ENCODE measurements around the gene PIK3C3. TPM values are rescaled to one million over a fixed set of nuclear protein-coding genes. Genes with fewer than 3 reads are reported as not detected.
A peak's percentile ranks its signal among the peaks of the same experiment; 100 is the strongest.

Gene PIK3C3
- polyA plus RNA-seq, 1 of the 3 experiments (the other 2 are of a cell fraction) = 26.9 TPM

DNA sequence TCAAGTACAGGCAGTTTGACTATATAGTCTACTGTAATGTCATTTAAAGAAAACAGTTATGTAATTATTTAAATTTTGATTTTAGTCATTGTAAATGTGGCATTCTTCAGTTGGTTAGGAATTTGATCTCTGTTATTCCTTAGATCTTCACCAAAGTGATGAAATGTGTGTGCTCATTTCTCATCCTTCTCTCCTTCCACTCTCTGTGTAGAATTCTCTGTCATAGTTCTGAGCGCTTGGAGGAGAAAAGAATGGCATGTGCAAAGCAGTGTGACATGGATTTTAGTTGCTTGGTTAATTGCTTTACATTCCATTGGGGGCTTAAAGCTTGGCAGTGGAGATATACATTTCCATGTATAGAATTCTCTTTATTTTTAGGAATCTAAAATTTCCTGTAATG, 14.8 kb downstream of the PIK3C3 start:
- Histone ChIP-seq H2AFZ (ENCODE audit: low read depth) (no peak overlapping the region), H3K36me3 (replicated peaks in 1 of 2; ENCODE audit: control insufficient read depth in 1 of 2, insufficient read depth in 2 of 2, low read length in 1 of 2) (peaks cover 74% of the 10 kb centered on the region in 2 experiments), H4K20me1 (ENCODE audit: insufficient read depth) (peaks cover 9% of the 10 kb centered on the region), H3K79me2 (ENCODE audit: insufficient read depth) (peaks cover 72% of the 10 kb centered on the region), H3K4me2 (no peak overlapping the region), H3K27ac (ENCODE audit: low read depth in 2 of 2, low read length in 1 of 2) (no peak overlapping the region), H3K4me3 (ENCODE audit: low read depth in 2 of 2, low read length in 1 of 2) (no peak overlapping the region), H3K4me1 (ENCODE audit: control insufficient read depth in 1 of 2, insufficient read depth in 2 of 2, low read depth in 1 of 2, low read length in 1 of 2) (peaks cover 6 to 8% of the 10 kb centered on the region in 2 experiments; a peak in 3 of 4 replicates), H3F3A (replicated peaks; ENCODE audit: insufficient read depth) (peaks cover 7% of the 10 kb centered on the region), H3K9ac (no peak overlapping the region), H3K9me2 (no peaks in the 10 kb centered on the region), H3K27me3 (ENCODE audit: insufficient read depth) (no peaks in the 10 kb centered on the region), H3K9me3 (no peaks in the 10 kb centered on the region)
- 100% methylated on average over 1 of the region's 1 CpG for WGBS (ENCODE audit: low lambda C conversion rate)
- TF ChIP-seq SMC3 (IDR thresholded peaks at IDR 0.05; ENCODE audit: low read depth, low read length) (no peak), EZH2phosphoT487 (IDR thresholded peaks at IDR 0.05; ENCODE audit: borderline replicate concordance, low read depth) (no peak), RAD21 (IDR thresholded peaks at IDR 0.05; ENCODE audit: low read length) (no peak), TEAD4 (IDR thresholded peaks at IDR 0.05; ENCODE audit: borderline replicate concordance, insufficient read depth) (no peak), USF2 (IDR thresholded peaks at IDR 0.05; ENCODE audit: borderline replicate concordance, low read depth, low read length) (no peak), MXI1 (IDR thresholded peaks at IDR 0.05; ENCODE audit: low read depth, low read length) (no peak), RCOR1 (IDR thresholded peaks at IDR 0.05; ENCODE audit: low read length) (no peak)
- ChIA-PET POLR2A (no interaction called here), CTCF (no interaction called here)
- no peak for DNase-seq

DNA sequence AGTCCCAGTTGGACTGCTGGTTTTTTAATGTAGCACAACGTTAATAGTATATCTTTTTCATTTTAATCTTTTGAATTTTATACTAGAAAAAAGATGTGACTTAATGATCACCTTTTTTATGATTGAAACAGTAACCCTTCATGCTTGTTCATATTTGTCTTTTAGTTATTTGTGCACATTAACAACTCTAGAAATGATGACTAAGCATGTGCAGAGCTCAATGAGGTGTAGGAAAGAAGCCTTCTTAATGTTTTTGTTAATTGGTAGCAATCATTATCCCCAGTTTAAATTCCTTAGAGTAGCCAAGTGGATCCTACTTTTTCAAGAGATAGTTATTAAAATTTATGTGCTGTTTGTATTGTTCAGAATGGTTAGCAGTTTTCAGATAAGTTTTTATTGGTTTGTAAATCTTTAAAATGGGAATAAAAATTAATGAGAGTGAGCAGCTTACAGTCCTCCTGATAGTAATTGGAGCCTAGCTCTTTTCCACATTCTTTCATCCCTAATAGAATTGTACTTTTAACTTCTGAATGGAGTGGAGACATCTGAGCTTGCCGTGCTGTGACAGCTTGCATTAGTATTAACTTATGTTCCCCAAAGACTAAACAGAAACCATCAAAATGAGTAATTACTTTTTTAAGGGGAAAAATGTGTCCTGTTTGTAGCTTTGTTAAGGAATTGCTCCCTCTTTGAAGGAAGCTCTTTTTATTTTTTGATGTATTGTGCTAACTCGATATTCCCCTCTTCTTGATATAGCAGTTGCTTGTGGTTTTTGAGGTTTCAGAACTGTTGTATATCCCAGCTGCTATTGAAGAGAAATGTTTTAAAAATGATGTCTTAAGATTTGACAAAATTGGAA, 17.3 kb downstream of the PIK3C3 start:
- Histone ChIP-seq H3K9ac (no peak overlapping the region), H2AFZ (ENCODE audit: low read depth) (no peak overlapping the region), H3K36me3 (replicated peaks in 1 of 2; ENCODE audit: control insufficient read depth in 1 of 2, insufficient read depth in 2 of 2, low read length in 1 of 2) (peaks cover 74 to 75% of the 10 kb centered on the region in 2 experiments), H3K9me2 (no peaks in the 10 kb centered on the region), H4K20me1 (ENCODE audit: insufficient read depth) (peaks cover 10% of the 10 kb centered on the region), H3K9me3 (no peaks in the 10 kb centered on the region), H3K4me1 (ENCODE audit: control insufficient read depth in 1 of 2, insufficient read depth in 2 of 2, low read depth in 1 of 2, low read length in 1 of 2) (peaks cover 5 to 6% of the 10 kb centered on the region in 2 experiments; a peak in 3 of 4 replicates), H3K27ac (ENCODE audit: low read depth in 2 of 2, low read length in 1 of 2) (peak overlapping the region in 1 of 2 experiments; percentile 53; a peak in 2 of 4 replicates), H3K4me3 (ENCODE audit: low read depth in 2 of 2, low read length in 1 of 2) (no peak overlapping the region), H3K79me2 (ENCODE audit: insufficient read depth) (peaks cover 65% of the 10 kb centered on the region), H3K4me2 (no peak overlapping the region), H3K27me3 (ENCODE audit: insufficient read depth) (no peaks in the 10 kb centered on the region), H3F3A (replicated peaks; ENCODE audit: insufficient read depth) (peaks cover 7% of the 10 kb centered on the region)
- TF ChIP-seq EP300 (IDR thresholded peaks at IDR 0.05; ENCODE audit: borderline replicate concordance in 1 of 2, low read depth in 1 of 2, low read length in 1 of 2) = peak; percentile 15 to 32; a peak in 1 of 4 replicates
- TF ChIP-seq GATA2 (CRISPR knock-in tag; IDR thresholded peaks at IDR 0.05) = no peak
- no peak for TF ChIP-seq RCOR1 (IDR thresholded peaks at IDR 0.05; ENCODE audit: low read length)
- TF ChIP-seq RAD21 (IDR thresholded peaks at IDR 0.05; ENCODE audit: low read length) = no peak
- TF ChIP-seq USF1 (IDR thresholded peaks at IDR 0.05; ENCODE audit: borderline replicate concordance, low read depth) = no peak
- TF ChIP-seq, protein P1, sequence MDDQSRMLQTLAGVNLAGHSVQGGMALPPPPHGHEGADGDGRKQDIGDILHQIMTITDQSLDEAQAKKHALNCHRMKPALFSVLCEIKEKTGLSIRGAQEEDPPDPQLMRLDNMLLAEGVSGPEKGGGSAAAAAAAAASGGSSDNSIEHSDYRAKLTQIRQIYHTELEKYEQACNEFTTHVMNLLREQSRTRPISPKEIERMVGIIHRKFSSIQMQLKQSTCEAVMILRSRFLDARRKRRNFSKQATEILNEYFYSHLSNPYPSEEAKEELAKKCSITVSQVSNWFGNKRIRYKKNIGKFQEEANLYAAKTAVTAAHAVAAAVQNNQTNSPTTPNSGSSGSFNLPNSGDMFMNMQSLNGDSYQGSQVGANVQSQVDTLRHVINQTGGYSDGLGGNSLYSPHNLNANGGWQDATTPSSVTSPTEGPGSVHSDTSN (IDR thresholded peaks at IDR 0.05) = peak; percentile 37; the same call in 1 of the 2 replicates
- TF ChIP-seq MAX (IDR thresholded peaks at IDR 0.05; ENCODE audit: low read depth) = no peak
- WGBS (ENCODE audit: low lambda C conversion rate) = 70% methylated on average over 3 of the region's 3 CpGs
- CTCF ChIA-PET = interaction anchor here (0.9 kb wide), 2 partner anchors 11 to 80 kb away, joined by 3 read pairs; no protein-coding TSS in a partner anchor
- POLR2A ChIA-PET = no interaction called here
- no peak for DNase-seq

All from SK-N-SH (cell line).